KOPT-K1 (cell line): Measurements from ENCODE around the gene SPATA13.

Source experiments
- H3K27ac ChIP-seq: fragments of 200-600 bp; sonication (generic); 2 replicates; pipeline ENCODE4 v1.5.1; 2016; ENCODE audit warnings: antibody characterized with exemption, mild to moderate bottlenecking, low read depth, low read length; ENCODE audit not compliant: poor library complexity, severe bottlenecking
- H3K36me3 ChIP-seq: fragments of 200-600 bp; sonication (generic); 2 replicates; pipeline ENCODE4 v1.5.1; 2017; ENCODE audit warnings: antibody characterized with exemption, mild to moderate bottlenecking, low read length, moderate library complexity; ENCODE audit not compliant: insufficient read depth
- H3K9me3 ChIP-seq: fragments of 200-600 bp; sonication (generic); 2 replicates; pipeline ENCODE4 v1.5.1; 2017; ENCODE audit warnings: antibody characterized with exemption, low read length, mild to moderate bottlenecking; ENCODE audit not compliant: insufficient read depth, poor library complexity, severe bottlenecking

Gene SPATA13

DNA sequence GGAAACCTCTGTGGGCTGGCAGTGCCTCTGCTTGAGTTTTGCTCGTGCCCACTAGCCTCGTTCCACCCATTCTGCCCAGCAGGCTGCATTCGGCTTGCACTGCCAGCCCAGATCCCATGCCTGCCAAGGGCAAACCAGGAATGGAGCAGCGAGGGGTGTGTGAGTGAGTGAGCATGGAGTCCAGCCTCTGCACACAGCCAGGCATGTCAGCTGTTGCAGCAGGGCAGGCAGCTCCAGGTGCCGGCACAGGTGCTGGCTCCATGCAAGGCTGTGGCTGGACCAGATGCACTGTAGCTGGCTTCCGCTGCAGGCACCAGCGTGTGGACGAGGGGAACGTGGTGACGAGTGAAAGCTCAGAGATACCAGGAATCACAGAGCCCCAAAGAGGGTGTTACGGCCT lies 64.5 kb downstream of the SPATA13 start:
- Histone ChIP-seq H3K27ac (no peak overlapping the region), H3K36me3 (peaks cover 30% of the 10 kb centered on the region), H3K9me3 (no peaks in the 10 kb centered on the region)

GRCh38 chr13:24225930-24226329 lies 65.4 kb downstream of the SPATA13 start:
- Histone ChIP-seq H3K27ac (no peak overlapping the region), H3K36me3 (peaks cover 30% of the 10 kb centered on the region), H3K9me3 (no peaks in the 10 kb centered on the region)

GRCh38 chr13:24226762-24227161 lies 66.2 kb downstream of the SPATA13 start:
- H3K27ac ChIP-seq, result no peak overlapping the region
- H3K36me3 ChIP-seq, result peaks cover 30% of the 10 kb centered on the region
- no peaks in the 10 kb centered on the region for H3K9me3 ChIP-seq

GRCh38 chr13:24228852-24229458 lies 68.4 kb downstream of the SPATA13 start:
- H3K36me3 ChIP-seq, result peaks cover 16% of the 10 kb centered on the region
- no peak overlapping the region for H3K27ac ChIP-seq
- H3K9me3 ChIP-seq, result no peaks in the 10 kb centered on the region

- Histone ChIP-seq H3K9me3 (no peaks in the 10 kb centered on the region), H3K36me3 (peaks cover under 1% of the 10 kb centered on the region), H3K27ac (no peak overlapping the region)
These were observed 70.0 kb downstream of the SPATA13 start for GRCh38 chr13:24230428-24231072.

GRCh38 chr13:24231377-24231776 lies 70.9 kb downstream of the SPATA13 start:
- Histone ChIP-seq H3K36me3 (no peaks in the 10 kb centered on the region; the same call in none of the 2 replicates), H3K27ac (no peak overlapping the region), H3K9me3 (no peaks in the 10 kb centered on the region)

GRCh38 chr13:24232037-24232436 lies 71.5 kb downstream of the SPATA13 start:
- no peaks in the 10 kb centered on the region for H3K9me3 ChIP-seq
- no peak overlapping the region for H3K27ac ChIP-seq
- H3K36me3 ChIP-seq, result no peaks in the 10 kb centered on the region; the same call in 1 of the 2 replicates

DNA sequence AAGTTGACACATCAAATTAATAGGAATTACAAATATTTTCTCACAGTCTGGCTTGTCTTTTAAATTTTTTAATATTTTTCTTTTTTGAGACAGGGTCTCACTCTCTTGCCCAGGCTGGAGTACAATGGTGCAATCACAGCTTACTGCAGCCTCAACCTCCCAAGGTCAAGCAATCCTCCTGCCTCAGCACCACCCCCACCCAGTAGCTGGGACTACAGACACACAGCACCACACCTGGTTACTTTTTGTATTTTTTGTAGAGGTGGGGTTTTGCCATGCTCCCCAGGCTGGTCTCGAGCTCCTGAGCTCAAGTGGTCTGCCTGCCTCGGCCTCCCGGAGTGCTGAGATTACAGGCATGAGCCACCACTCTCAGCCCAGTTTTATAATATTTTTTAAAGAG lies 72.0 kb downstream of the SPATA13 start:
- H3K9me3 ChIP-seq, result no peaks in the 10 kb centered on the region
- no peak overlapping the region for H3K27ac ChIP-seq
- H3K36me3 ChIP-seq, result no peaks in the 10 kb centered on the region; the same call in 1 of the 2 replicates

GRCh38 chr13:24233351-24233901 lies 72.9 kb downstream of the SPATA13 start:
- no peak overlapping the region for H3K27ac ChIP-seq
- H3K9me3 ChIP-seq, result no peaks in the 10 kb centered on the region
- no peaks in the 10 kb centered on the region; the same call in 1 of the 2 replicates for H3K36me3 ChIP-seq

DNA sequence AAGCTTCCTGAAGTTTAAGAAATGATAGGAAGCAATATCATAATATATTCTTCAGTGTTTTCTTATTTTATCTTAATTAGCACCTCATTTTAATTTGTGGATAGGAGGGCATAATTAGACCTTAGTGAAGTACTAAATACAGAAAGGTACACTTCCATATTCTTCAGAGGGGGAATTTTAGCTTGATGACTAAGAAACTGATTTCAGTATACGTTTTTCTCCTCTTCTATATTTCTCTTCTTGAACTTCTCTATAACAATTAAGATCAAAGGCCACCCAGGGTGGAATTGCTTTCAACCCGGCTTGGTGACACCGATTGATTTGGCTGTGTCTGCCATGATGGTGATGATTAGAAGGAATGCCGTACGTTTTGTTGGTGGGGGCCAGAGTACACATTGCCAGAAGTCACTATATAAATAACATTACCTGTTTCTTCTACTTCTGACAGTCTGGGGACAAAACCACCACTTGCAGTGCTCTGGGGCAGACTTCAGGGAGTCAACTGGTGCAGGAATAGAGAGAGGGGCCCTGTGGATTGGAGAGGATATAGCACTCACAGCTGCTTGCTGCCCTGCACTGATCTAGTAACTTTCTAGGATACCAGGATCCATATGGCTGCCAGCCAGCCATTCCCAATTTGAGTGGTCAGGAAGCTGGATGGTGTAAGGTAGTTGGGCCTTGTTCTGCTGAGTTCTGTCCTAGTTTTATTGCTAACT lies 73.8 kb downstream of the SPATA13 start:
- Histone ChIP-seq H3K27ac (no peak overlapping the region), H3K36me3 (no peaks in the 10 kb centered on the region; the same call in 1 of the 2 replicates), H3K9me3 (no peaks in the 10 kb centered on the region)

- H3K27ac ChIP-seq, result no peak overlapping the region
- no peaks in the 10 kb centered on the region for H3K9me3 ChIP-seq
- no peaks in the 10 kb centered on the region for H3K36me3 ChIP-seq
These were observed 76.8 kb downstream of the SPATA13 start for GRCh38 chr13:24237356-24237755.

GRCh38 chr13:24241336-24241735 lies 80.8 kb downstream of the SPATA13 start:
- no peaks in the 10 kb centered on the region for H3K9me3 ChIP-seq
- no peaks in the 10 kb centered on the region for H3K36me3 ChIP-seq

GRCh38 chr13:24242100-24242499 lies 81.6 kb downstream of the SPATA13 start:
- Histone ChIP-seq H3K27ac (no peak overlapping the region), H3K36me3 (no peaks in the 10 kb centered on the region), H3K9me3 (no peaks in the 10 kb centered on the region)

More at GRCh38 chr13:24241336-24241735, 80.8 kb downstream of the SPATA13 start:
- H3K27ac ChIP-seq, result no peak overlapping the region

DNA sequence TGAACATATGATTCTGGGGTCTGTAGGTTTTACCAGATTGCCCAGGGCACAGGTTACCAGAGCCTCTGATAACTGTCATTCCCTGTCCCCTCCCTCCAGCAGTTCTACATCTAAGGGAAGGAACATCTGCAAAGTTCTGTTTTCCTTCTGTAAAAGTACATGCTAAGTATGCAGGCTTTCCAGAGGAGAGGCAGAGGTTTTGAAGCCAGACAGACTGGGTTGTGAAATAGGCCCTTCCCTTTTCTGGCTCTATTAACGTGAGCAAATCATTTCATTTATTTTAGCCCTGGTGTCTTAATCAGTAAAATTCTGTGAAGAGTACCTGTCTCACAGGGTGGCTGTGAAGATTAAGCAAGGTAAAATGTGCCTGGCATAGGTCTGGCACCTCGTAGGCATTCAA lies 82.8 kb downstream of the SPATA13 start:
- Histone ChIP-seq H3K36me3 (no peaks in the 10 kb centered on the region), H3K9me3 (no peaks in the 10 kb centered on the region), H3K27ac (no peak overlapping the region)

GRCh38 chr13:24244802-24245201 lies 84.3 kb downstream of the SPATA13 start:
- no peak overlapping the region for H3K27ac ChIP-seq
- H3K36me3 ChIP-seq, result peaks cover 5% of the 10 kb centered on the region; the same call in 1 of the 2 replicates
- H3K9me3 ChIP-seq, result no peaks in the 10 kb centered on the region
